ENCODE results near the gene CDC5L. TPM values are rescaled to one million over a fixed set of nuclear protein-coding genes. Genes with fewer than 3 reads are reported as not detected.

Gene CDC5L
- total RNA-seq, 1 donor, result 22.8 TPM

DNA sequence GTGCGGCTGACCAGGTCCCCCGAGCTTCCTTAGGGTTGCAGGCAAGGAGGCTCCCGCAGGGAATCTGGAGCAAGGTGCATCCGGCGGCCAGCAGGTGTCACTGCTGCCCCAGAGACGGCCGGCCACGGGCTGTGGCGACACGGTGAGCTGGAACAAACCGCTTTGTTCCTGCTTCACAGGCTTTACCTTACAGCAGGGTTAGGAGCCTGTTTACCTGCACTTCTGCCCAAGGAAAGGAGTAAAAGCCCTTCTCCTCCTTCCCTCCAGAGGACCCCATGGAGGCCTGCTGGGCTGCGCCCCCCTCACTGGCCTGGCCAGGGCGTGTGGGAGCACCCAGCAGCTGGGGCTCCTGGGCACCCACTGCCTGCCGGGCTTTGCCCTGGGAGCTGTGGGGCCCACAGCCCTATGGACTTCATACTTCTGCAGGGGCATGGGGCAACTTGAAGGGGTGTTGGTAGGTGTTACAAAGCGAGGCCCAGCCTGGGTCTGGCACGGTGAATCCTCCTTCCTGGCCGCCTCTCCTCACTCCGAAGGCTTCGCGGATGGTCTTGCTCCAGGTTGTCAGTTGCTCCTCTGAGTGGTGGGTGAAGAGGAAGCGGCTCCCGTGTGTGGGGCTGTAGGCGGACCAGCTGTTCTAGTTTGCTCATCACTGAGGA lies 88.4 kb downstream of the CDC5L start:
- Histone ChIP-seq H3K4me2 (ENCODE audit: insufficient read depth, low read length) (peak overlapping the region; percentile 56), H3K27me3 (ENCODE audit: insufficient read depth, low read length) (peaks cover 8% of the 10 kb centered on the region), H3K27ac (ENCODE audit: low read depth, low read length) (no peak overlapping the region), H3K4me1 (ENCODE audit: insufficient read depth, low read length) (no peaks in the 10 kb centered on the region), H3K9me3 (ENCODE audit: low read depth, low read length) (no peaks in the 10 kb centered on the region), H3K4me3 (ENCODE audit: insufficient read depth, low read length) (peak overlapping the region; percentile 20), H3K79me2 (ENCODE audit: insufficient read depth, low read length) (no peaks in the 10 kb centered on the region), H2AFZ (ENCODE audit: low read length) (peak overlapping the region; percentile 81), H3K36me3 (ENCODE audit: insufficient read depth, low read length) (no peaks in the 10 kb centered on the region), H4K20me1 (ENCODE audit: insufficient read depth, low read length) (no peaks in the 10 kb centered on the region)
- TF ChIP-seq, protein P1, sequence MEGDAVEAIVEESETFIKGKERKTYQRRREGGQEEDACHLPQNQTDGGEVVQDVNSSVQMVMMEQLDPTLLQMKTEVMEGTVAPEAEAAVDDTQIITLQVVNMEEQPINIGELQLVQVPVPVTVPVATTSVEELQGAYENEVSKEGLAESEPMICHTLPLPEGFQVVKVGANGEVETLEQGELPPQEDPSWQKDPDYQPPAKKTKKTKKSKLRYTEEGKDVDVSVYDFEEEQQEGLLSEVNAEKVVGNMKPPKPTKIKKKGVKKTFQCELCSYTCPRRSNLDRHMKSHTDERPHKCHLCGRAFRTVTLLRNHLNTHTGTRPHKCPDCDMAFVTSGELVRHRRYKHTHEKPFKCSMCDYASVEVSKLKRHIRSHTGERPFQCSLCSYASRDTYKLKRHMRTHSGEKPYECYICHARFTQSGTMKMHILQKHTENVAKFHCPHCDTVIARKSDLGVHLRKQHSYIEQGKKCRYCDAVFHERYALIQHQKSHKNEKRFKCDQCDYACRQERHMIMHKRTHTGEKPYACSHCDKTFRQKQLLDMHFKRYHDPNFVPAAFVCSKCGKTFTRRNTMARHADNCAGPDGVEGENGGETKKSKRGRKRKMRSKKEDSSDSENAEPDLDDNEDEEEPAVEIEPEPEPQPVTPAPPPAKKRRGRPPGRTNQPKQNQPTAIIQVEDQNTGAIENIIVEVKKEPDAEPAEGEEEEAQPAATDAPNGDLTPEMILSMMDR (IDR thresholded peaks at IDR 0.05; ENCODE audit: extremely low read depth, low read depth, low read length), result peak; percentile 90
- peak; percentile 99 for DNase-seq (ENCODE audit: insufficient read length, low spot score, missing footprints)

DNA sequence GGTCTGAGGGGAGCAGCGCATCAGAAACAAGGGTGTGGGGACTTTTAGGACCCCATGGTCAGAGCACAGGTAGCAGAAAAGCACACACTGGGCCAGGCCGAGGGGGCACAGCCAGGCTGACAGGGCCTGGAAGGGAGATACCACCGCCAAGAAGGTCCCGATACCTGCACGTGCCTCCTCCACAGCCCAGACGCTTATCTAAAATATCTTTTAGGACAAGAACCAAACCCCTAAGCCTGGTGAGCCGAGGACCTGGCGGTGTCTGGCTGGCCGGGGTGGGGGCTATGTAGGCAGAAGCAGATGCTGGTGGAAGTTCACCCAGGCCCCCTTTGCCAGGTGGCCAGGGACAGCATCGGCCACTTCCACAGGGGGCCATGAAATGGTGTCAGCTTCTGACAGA lies 89.3 kb downstream of the CDC5L start:
- H3K27ac ChIP-seq (ENCODE audit: low read depth, low read length), result no peak overlapping the region
- no peaks in the 10 kb centered on the region for H4K20me1 ChIP-seq (ENCODE audit: insufficient read depth, low read length)
- no peak overlapping the region for H3K4me3 ChIP-seq (ENCODE audit: insufficient read depth, low read length)
- DNase-seq (ENCODE audit: insufficient read length, low spot score, missing footprints), result no peak
- H3K36me3 ChIP-seq (ENCODE audit: insufficient read depth, low read length), result no peaks in the 10 kb centered on the region
- no peaks in the 10 kb centered on the region for H3K79me2 ChIP-seq (ENCODE audit: insufficient read depth, low read length)
- H2AFZ ChIP-seq (ENCODE audit: low read length), result no peak overlapping the region
- TF ChIP-seq, protein P1 (IDR thresholded peaks at IDR 0.05; ENCODE audit: extremely low read depth, low read depth, low read length), result no peak
- no peak overlapping the region for H3K4me2 ChIP-seq (ENCODE audit: insufficient read depth, low read length)
- no peaks in the 10 kb centered on the region for H3K4me1 ChIP-seq (ENCODE audit: insufficient read depth, low read length)
- H3K27me3 ChIP-seq (ENCODE audit: insufficient read depth, low read length), result peaks cover 8% of the 10 kb centered on the region
- no peaks in the 10 kb centered on the region for H3K9me3 ChIP-seq (ENCODE audit: low read depth, low read length)

DNA sequence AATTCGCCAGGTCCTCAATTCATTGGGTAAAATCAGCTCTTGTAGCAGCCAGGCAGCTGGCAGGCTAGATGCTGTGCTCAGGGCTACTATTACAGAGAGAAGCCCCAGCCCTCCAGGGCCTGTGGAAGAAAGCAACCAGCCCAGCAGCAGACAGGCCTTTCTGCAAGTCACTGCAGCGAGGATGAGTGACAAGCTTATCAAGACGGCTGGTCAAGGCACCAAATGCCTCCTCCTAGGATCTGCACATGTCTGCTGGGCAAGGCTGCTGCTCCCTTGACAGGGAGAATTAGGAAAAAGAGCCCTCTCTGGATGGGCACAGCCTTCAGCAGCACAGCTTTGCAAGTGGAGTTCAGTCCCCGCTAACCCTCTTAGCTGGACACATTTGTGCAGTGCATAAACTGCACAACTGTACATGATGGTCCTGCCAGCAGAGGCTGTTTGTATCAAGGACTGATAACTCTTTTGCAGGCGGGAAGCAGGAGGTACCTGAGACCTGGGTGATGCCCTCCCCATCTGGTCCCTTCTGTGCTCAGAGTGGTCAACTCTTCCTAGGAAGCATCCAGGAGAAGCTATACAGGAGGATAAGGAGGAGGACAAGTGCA lies 89.9 kb downstream of the CDC5L start:
- H3K79me2 ChIP-seq (ENCODE audit: insufficient read depth, low read length), result no peaks in the 10 kb centered on the region
- no peaks in the 10 kb centered on the region for H3K36me3 ChIP-seq (ENCODE audit: insufficient read depth, low read length)
- no peak overlapping the region for H3K4me3 ChIP-seq (ENCODE audit: insufficient read depth, low read length)
- no peak overlapping the region for H3K4me2 ChIP-seq (ENCODE audit: insufficient read depth, low read length)
- no peak overlapping the region for H2AFZ ChIP-seq (ENCODE audit: low read length)
- no peaks in the 10 kb centered on the region for H4K20me1 ChIP-seq (ENCODE audit: insufficient read depth, low read length)
- TF ChIP-seq, protein P1 (IDR thresholded peaks at IDR 0.05; ENCODE audit: extremely low read depth, low read depth, low read length), result no peak
- H3K27me3 ChIP-seq (ENCODE audit: insufficient read depth, low read length), result peaks cover 4% of the 10 kb centered on the region
- no peaks in the 10 kb centered on the region for H3K9me3 ChIP-seq (ENCODE audit: low read depth, low read length)
- peak; percentile 38 for DNase-seq (ENCODE audit: insufficient read length, low spot score, missing footprints)
- no peak overlapping the region for H3K27ac ChIP-seq (ENCODE audit: low read depth, low read length)
- H3K4me1 ChIP-seq (ENCODE audit: insufficient read depth, low read length), result no peaks in the 10 kb centered on the region

DNA sequence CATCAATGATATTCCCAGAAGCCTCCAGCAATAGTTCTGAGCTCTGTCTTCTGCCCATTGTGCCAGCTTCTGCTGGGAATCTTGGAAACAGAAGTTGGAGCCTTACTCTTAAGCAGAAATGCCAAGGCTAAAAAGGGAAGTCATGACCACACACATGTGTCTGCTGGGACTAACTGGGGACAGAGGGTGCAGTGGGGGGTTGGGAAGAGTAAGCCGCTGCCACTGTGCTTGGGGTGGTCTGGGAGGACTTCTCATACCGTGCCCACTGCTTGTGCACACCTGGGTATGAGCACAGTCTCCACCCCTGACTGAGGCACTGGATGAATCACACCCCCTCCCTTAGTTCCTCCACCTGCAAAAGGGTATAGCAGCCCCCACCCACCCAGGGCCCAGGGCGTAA lies 90.7 kb downstream of the CDC5L start:
- no peak overlapping the region for H3K4me2 ChIP-seq (ENCODE audit: insufficient read depth, low read length)
- H3K4me3 ChIP-seq (ENCODE audit: insufficient read depth, low read length), result no peak overlapping the region
- no peak for DNase-seq (ENCODE audit: insufficient read length, low spot score, missing footprints)
- no peaks in the 10 kb centered on the region for H3K9me3 ChIP-seq (ENCODE audit: low read depth, low read length)
- H3K4me1 ChIP-seq (ENCODE audit: insufficient read depth, low read length), result no peaks in the 10 kb centered on the region
- no peak overlapping the region for H3K27ac ChIP-seq (ENCODE audit: low read depth, low read length)
- no peaks in the 10 kb centered on the region for H4K20me1 ChIP-seq (ENCODE audit: insufficient read depth, low read length)
- H3K79me2 ChIP-seq (ENCODE audit: insufficient read depth, low read length), result no peaks in the 10 kb centered on the region
- H2AFZ ChIP-seq (ENCODE audit: low read length), result no peak overlapping the region
- H3K27me3 ChIP-seq (ENCODE audit: insufficient read depth, low read length), result peaks cover 3% of the 10 kb centered on the region
- no peaks in the 10 kb centered on the region for H3K36me3 ChIP-seq (ENCODE audit: insufficient read depth, low read length)
- TF ChIP-seq, protein P1 (IDR thresholded peaks at IDR 0.05; ENCODE audit: extremely low read depth, low read depth, low read length), result no peak
